ENCODE measurements around the gene ARPC1B. TPM values are rescaled to one million over a fixed set of nuclear protein-coding genes. Genes with fewer than 3 reads are reported as not detected.

Gene ARPC1B
- total and polyA plus RNA-seq, 9 of the 15 experiments (the other 6 are each of a cell fraction or from before 2014, with no cell fraction given) = 6.7 to 357 (median 211) TPM

DNA sequence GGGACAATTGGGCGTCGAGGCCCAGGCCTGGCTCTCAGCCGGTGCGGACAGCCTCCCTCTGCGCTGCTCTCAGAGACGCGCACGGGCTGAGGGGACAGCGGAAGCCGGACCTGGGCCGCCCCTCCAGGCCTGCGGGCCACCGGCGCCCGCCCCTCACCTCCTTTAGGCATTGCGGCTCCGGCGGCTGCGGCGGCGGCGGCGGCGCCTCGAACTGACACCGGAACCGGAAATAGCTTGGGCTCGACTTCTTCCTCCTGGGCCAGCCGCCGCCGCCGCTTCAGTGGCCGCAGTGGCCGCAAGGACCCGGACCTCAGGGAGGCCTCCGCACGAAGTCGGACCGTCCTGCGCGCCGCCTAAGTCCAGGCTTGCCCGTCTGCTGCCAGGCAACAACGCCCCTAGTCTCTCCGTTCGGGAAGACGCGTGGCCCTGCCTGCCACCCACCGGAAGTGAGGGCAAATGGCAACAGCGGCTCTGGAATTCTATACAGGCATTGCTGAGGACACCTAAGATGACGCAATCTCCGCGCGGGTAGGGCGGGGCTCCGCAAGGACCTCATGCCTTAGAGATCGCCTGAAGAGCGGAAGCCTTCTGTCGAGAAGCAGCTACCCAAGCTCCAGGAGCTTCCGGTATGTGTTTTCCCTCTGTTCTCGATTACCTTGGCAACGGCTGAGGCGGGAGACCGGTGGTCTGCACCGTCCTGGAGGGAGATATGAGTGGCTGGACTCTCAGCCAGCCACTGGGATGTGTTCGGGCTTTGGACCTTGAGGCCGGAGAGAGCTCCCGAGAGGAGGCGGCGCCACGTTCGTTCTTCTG is 34.1 kb downstream of the ARPC1B start, which contains the start of the genes BUD31 and PDAP1 (continued):
- TF ChIP-seq BRF2 (IDR thresholded peaks at IDR 0.05; ENCODE audit: borderline replicate concordance, insufficient read depth, insufficient read length) (no peak), ZNF23 (CRISPR knock-in tag; IDR thresholded peaks at IDR 0.05) (no peak), SAFB (IDR thresholded peaks at IDR 0.05; ENCODE audit: borderline replicate concordance, low read depth, low read length) (no peak), ZNF263 (CRISPR knock-in tag; IDR thresholded peaks at IDR 0.05; ENCODE audit: borderline replicate concordance) (no peak; the same call in 1 of the 2 replicates), TAF1 (IDR thresholded peaks at IDR 0.05; ENCODE audit: control insufficient read depth, extremely low read depth, insufficient read depth, low read length, severe bottlenecking) (peak; percentile 80), PBX2 (CRISPR knock-in tag; IDR thresholded peaks at IDR 0.05; ENCODE audit: low read depth) (no peak), PBX2 (tag; conservative IDR thresholded peaks at IDR 0.05; ENCODE audit: low read depth) (no peak), SREBF1 (IDR thresholded peaks at IDR 0.05; ENCODE audit: borderline replicate concordance, low read depth, low read length) (no peak), NCOA2 (IDR thresholded peaks at IDR 0.05; ENCODE audit: partially characterized antibody in 2 of 2) (peak in 1 of 2 experiments; percentile 99), ZNF408 (CRISPR knock-in tag; IDR thresholded peaks at IDR 0.05; ENCODE audit: low read depth) (no peak), ZNF436 (CRISPR knock-in tag; IDR thresholded peaks at IDR 0.05) (no peak), MCM7 (IDR thresholded peaks at IDR 0.05) (no peak), ZZZ3 (IDR thresholded peaks at IDR 0.05) (peak; percentile 64; the same call in 1 of the 2 replicates), IRF9 (tag; IDR thresholded peaks at IDR 0.05) (peak; percentile 100)
- TF ChIP-seq, protein P1, sequence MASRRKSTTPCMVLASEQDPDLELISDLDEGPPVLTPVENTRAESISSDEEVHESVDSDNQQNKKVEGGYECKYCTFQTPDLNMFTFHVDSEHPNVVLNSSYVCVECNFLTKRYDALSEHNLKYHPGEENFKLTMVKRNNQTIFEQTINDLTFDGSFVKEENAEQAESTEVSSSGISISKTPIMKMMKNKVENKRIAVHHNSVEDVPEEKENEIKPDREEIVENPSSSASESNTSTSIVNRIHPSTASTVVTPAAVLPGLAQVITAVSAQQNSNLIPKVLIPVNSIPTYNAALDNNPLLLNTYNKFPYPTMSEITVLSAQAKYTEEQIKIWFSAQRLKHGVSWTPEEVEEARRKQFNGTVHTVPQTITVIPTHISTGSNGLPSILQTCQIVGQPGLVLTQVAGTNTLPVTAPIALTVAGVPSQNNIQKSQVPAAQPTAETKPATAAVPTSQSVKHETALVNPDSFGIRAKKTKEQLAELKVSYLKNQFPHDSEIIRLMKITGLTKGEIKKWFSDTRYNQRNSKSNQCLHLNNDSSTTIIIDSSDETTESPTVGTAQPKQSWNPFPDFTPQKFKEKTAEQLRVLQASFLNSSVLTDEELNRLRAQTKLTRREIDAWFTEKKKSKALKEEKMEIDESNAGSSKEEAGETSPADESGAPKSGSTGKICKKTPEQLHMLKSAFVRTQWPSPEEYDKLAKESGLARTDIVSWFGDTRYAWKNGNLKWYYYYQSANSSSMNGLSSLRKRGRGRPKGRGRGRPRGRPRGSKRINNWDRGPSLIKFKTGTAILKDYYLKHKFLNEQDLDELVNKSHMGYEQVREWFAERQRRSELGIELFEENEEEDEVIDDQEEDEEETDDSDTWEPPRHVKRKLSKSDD (conservative IDR thresholded peaks at IDR 0.05; ENCODE audit: low read length) = peak; percentile 80
- TF ChIP-seq, protein P2, sequence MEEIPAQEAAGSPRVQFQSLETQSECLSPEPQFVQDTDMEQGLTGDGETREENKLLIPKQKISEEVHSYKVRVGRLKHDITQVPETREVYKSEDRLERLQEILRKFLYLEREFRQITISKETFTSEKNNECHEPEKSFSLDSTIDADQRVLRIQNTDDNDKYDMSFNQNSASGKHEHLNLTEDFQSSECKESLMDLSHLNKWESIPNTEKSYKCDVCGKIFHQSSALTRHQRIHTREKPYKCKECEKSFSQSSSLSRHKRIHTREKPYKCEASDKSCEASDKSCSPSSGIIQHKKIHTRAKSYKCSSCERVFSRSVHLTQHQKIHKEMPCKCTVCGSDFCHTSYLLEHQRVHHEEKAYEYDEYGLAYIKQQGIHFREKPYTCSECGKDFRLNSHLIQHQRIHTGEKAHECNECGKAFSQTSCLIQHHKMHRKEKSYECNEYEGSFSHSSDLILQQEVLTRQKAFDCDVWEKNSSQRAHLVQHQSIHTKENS (CRISPR knock-in tag; IDR thresholded peaks at IDR 0.05) = no peak

All from K562 (cell line).